Transverse colon (tissue), 4 donors: ENCODE data around the gene ELN. TPM values are rescaled to one million over a fixed set of nuclear protein-coding genes. Genes with fewer than 3 reads are reported as not detected.

Source experiments
- DNase-seq: peaks from one replicate; pipeline ENCODE4 v3.0.0-alpha.2; 2019
- H3K27ac ChIP-seq, 4 donors: fragments of 200-600 bp; sonication (generic); 2 replicates each; pipeline ENCODE4 v1.5.1; 2016 to 2018; ENCODE audit warnings: inconsistent platforms in 4 of 4
- H3K27me3 ChIP-seq: fragments of 200-600 bp; sonication (generic); 2 replicates; pipeline ENCODE4 v1.5.1; 2017; ENCODE audit warnings: inconsistent platforms
- H3K36me3 ChIP-seq, 4 donors: fragments of 200-600 bp; sonication (generic); 2 replicates each; pipeline ENCODE4 v1.5.1; 2017 to 2019; ENCODE audit warnings: inconsistent platforms in 4 of 4
- H3K4me1 ChIP-seq, 4 donors: fragments of 200-600 bp; sonication (generic); 2 replicates each; pipeline ENCODE4 v1.5.1; 2017 to 2020; ENCODE audit warnings: inconsistent platforms in 4 of 4
- H3K4me3 ChIP-seq, 4 donors: fragments of 200-600 bp; sonication (generic); 1 replicate in 1 of 4; 2 replicates in 3 of 4; pipeline versions ENCODE4 v1.5.1 to v1.6.1; 2017 to 2019; ENCODE audit warnings: inconsistent platforms in 4 of 4
- H3K9me3 ChIP-seq, 2 donors: fragments of 200-600 bp; sonication (generic); 2 replicates each; pipeline ENCODE4 v1.5.1; 2017 to 2019; ENCODE audit warnings: inconsistent platforms in 2 of 2
- CTCF ChIP-seq, 5 experiments: fragments of 200-600 bp in 3 of 5; fragments of 450-650 bp in 2 of 5; sonication (generic) in 3 of 5; IDR thresholded peaks; 1 replicate in 2 of 5; 2 replicates in 3 of 5; pipeline ENCODE4 v1.5.1; 2016 to 2017; ENCODE audit warnings: antibody characterized with exemption in 5 of 5, inconsistent platforms in 3 of 5, mild to moderate bottlenecking in 2 of 5, moderate library complexity in 1 of 5
- EP300 ChIP-seq: sonication (generic); formaldehyde crosslinking; IDR thresholded peaks from one replicate; pipeline ENCODE4 v1.6.1; 2017; ENCODE audit warnings: antibody characterized with exemption, low read depth
- POLR2A ChIP-seq: fragments of 450-650 bp; IDR thresholded peaks from one replicate; pipeline ENCODE4 v1.6.1; 2016; ENCODE audit warnings: antibody characterized with exemption, mild to moderate bottlenecking, moderate library complexity
- POLR2AphosphoS5 ChIP-seq, 3 donors: sonication (generic); formaldehyde crosslinking; IDR thresholded peaks; one replicate each; pipeline ENCODE4 v1.6.1; 2016; ENCODE audit warnings: antibody characterized with exemption in 3 of 3
- WGBS, 2 donors: methylation state at CpG; one replicate each; pipeline ENCODE4 v1.1.5; 2018; ENCODE audit warnings: low coverage in 1 of 2; 5-methylcytosine and 5-hydroxymethylcytosine counted together
- in situ Hi-C, 4 donors: fragments of 200-750 bp; cut with MboI; loops; one replicate each; pipeline versions ENCODE4 v1.15.0 to v1.15.1; 2017; ENCODE audit warnings: low sequenced_read_pairs in 3 of 4, low pct_ligation_motif_present in 1 of 4, low pct_unique_long_range_greater_than_20kb in 1 of 4
- intact Hi-C: fragments of 100-400 bp; cut with DNase I; formaldehyde crosslinking; loops from one replicate; pipeline ENCODE4 v1.15.1; 2023; ENCODE audit warnings: low total_unique reads
- total RNA-seq, 4 donors: library from RNA; depleted of rRNA; stranded (reverse); fragments of >200 nt; gene quantifications; one replicate each; pipeline ENCODE4 v1.1.0, GENCODE V29; 2016

ELN gene
- total RNA-seq, 4 donors from 2014 or later: 8.4 to 147 (median 25.8) TPM

- DNase-seq: no peak
- Histone ChIP-seq H3K9me3 (no peaks in the 10 kb centered on the region), H3K36me3 (no peaks in the 10 kb centered on the region), H3K4me1 (peaks cover 3 to 19% (median 15%) of the 10 kb centered on the region in 4 donors), H3K27ac (peak overlapping the region in 2 of 4 donors; percentile 1 to 22), H3K27me3 (no peaks in the 10 kb centered on the region), H3K4me3 (no peak overlapping the region)
- in situ Hi-C loops (loop anchor here in 1 of 4 donors (25.0 kb wide), 1 partner anchor 119 kb away; no protein-coding TSS in a partner anchor), intact Hi-C loops (no loop called here)
- no peak for TF ChIP-seq POLR2AphosphoS5 (IDR thresholded peaks at IDR 0.05)
- no peak for TF ChIP-seq EP300
- TF ChIP-seq POLR2A: no peak
- no peak for TF ChIP-seq CTCF (IDR thresholded peaks at IDR 0.05)
- 54 to 57% methylated on average over 9 to 12 of the region's 12 CpGs for WGBS, 2 donors
These were observed 21.3 kb upstream of the ELN start for GRCh38 chr7:74006451-74007241.

GRCh38 chr7:74007242-74007567 lies 20.8 kb upstream of the ELN start:
- DNase-seq: no peak
- H3K27ac ChIP-seq: peak overlapping the region in 1 of 4 donors; percentile 12
- no peak overlapping the region for H3K4me3 ChIP-seq
- in situ Hi-C loops (loop anchor here in 1 of 4 donors (25.0 kb wide), 1 partner anchor 120 kb away; no protein-coding TSS in a partner anchor), intact Hi-C loops (no loop called here)
- TF ChIP-seq CTCF (IDR thresholded peaks at IDR 0.05) (no peak), POLR2AphosphoS5 (IDR thresholded peaks at IDR 0.05) (no peak), EP300 (no peak), POLR2A (no peak)
- H3K4me1 ChIP-seq: peaks cover 3 to 18% (median 15%) of the 10 kb centered on the region in 4 donors
- no peaks in the 10 kb centered on the region for H3K36me3 ChIP-seq
- no peaks in the 10 kb centered on the region for H3K9me3 ChIP-seq
- H3K27me3 ChIP-seq: no peaks in the 10 kb centered on the region

GRCh38 chr7:74008687-74009086 lies 19.3 kb upstream of the ELN start:
- DNase-seq: no peak
- intact Hi-C loops: no loop called here
- Histone ChIP-seq H3K9me3 (no peaks in the 10 kb centered on the region), H3K27ac (no peak overlapping the region), H3K27me3 (no peaks in the 10 kb centered on the region), H3K36me3 (no peaks in the 10 kb centered on the region), H3K4me3 (no peak overlapping the region), H3K4me1 (peaks cover 3 to 14% (median 8%) of the 10 kb centered on the region in 4 donors)
- in situ Hi-C loops: loop anchor here in 1 of 4 donors (25.0 kb wide), 1 partner anchor 121 kb away; no protein-coding TSS in a partner anchor
- WGBS, 2 donors: 90% methylated on average over 3 of the region's 3 CpGs; no CpG with 5 or more reads in 1 of the 2 donors
- no peak for TF ChIP-seq POLR2AphosphoS5 (IDR thresholded peaks at IDR 0.05)
- no peak for TF ChIP-seq EP300
- TF ChIP-seq POLR2A: no peak
- no peak for TF ChIP-seq CTCF (IDR thresholded peaks at IDR 0.05)

DNA sequence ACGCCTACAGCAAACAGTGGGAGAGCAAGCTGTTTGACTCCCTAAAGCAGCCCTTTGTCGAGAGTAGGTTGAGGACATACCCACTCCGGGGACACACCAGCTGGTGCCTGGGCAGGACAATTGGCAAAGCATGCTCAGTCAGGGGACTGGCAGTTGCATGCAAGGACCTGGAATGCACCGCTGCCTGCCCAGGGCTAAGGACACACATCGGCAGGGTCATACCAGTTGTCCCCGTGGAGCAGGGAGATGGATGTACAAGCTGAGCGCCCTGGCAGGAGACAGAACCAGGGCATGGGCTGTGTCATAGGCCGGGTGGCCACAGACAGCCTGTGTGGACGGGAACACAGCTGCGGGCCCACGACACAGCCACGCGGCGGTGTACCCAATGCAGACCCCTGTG lies 18.3 kb upstream of the ELN start:
- no peaks in the 10 kb centered on the region for H3K9me3 ChIP-seq
- H3K27ac ChIP-seq: no peak overlapping the region
- WGBS, 2 donors: 96% methylated on average over 13 of the region's 14 CpGs; no CpG with 5 or more reads in 1 of the 2 donors
- in situ Hi-C loops: loop anchor here in 1 of 4 donors (25.0 kb wide), 1 partner anchor 122 kb away; no protein-coding TSS in a partner anchor
- TF ChIP-seq CTCF (IDR thresholded peaks at IDR 0.05): no peak
- no peak for TF ChIP-seq POLR2A
- TF ChIP-seq EP300: no peak
- TF ChIP-seq POLR2AphosphoS5 (IDR thresholded peaks at IDR 0.05): no peak
- no peaks in the 10 kb centered on the region for H3K27me3 ChIP-seq
- H3K36me3 ChIP-seq: no peaks in the 10 kb centered on the region
- H3K4me1 ChIP-seq: peaks cover 3 to 19% (median 11%) of the 10 kb centered on the region in 4 donors
- intact Hi-C loops: no loop called here
- no peak overlapping the region for H3K4me3 ChIP-seq
- DNase-seq: no peak
